Skeletal muscle satellite cell (primary cell): ENCODE data around the gene AHCTF1.
A peak's percentile ranks its signal among the peaks of the same experiment; 100 is the strongest.
"Not testable (repeated sequence)": the region's sequence is repeated elsewhere in the genome, so short reads cannot be mapped to it uniquely, and the experiment has no call there.

Experiments
- H3K27me3 ChIP-seq: 2 replicates; pipeline ENCODE4 v1.7.0; 2013; ENCODE audit warnings: low read length; ENCODE audit not compliant: control insufficient read depth, insufficient read depth
- H3K36me3 ChIP-seq: 2 replicates; pipeline ENCODE4 v1.7.0; 2013; ENCODE audit warnings: mild to moderate bottlenecking, control low read depth, low read length; ENCODE audit not compliant: insufficient read depth
- H3K4me1 ChIP-seq: 2 replicates; pipeline ENCODE4 v1.7.0; 2013; ENCODE audit warnings: low read length; ENCODE audit not compliant: control insufficient read depth, insufficient read depth
- H3K4me2 ChIP-seq: 2 replicates; pipeline ENCODE4 v1.7.0; 2013; ENCODE audit warnings: mild to moderate bottlenecking, low read length
- H3K4me3 ChIP-seq: 2 replicates; pipeline ENCODE4 v1.7.0; 2013; ENCODE audit warnings: low read length
- H3K9ac ChIP-seq: 2 replicates; pipeline ENCODE4 v1.7.0; 2013; ENCODE audit warnings: mild to moderate bottlenecking, low read depth, low read length, moderate library complexity
- H3K9me3 ChIP-seq: replicated peaks from 2 replicates; pipeline ENCODE4 v1.7.0; 2013; ENCODE audit warnings: mild to moderate bottlenecking, control low read depth, low read length

The AHCTF1 gene

GRCh38 chr1:246875041-246876026, 56.4 kb downstream of the AHCTF1 start:
- H3K4me2 ChIP-seq = peak overlapping the region; percentile 30
- no peak overlapping the region for H3K4me3 ChIP-seq
- no peaks in the 10 kb centered on the region for H3K9me3 ChIP-seq
- peaks cover 62% of the 10 kb centered on the region for H3K36me3 ChIP-seq
- H3K4me1 ChIP-seq = peaks cover 20% of the 10 kb centered on the region
- H3K9ac ChIP-seq = no peak overlapping the region
- no peaks in the 10 kb centered on the region for H3K27me3 ChIP-seq

GRCh38 chr1:246865921-246866320, 65.8 kb downstream of the AHCTF1 start:
- Histone ChIP-seq H3K27me3 (no peaks in the 10 kb centered on the region), H3K36me3 (peaks cover 57% of the 10 kb centered on the region)

GRCh38 chr1:246863791-246864190, 68.0 kb downstream of the AHCTF1 start:
- not testable (repeated sequence) for H3K9ac ChIP-seq, H3K9me3 ChIP-seq, H3K27me3 ChIP-seq, H3K4me1 ChIP-seq, H3K4me2 ChIP-seq, H3K4me3 ChIP-seq
- peaks cover 50% of the 10 kb centered on the region for H3K36me3 ChIP-seq

More at GRCh38 chr1:246865921-246866320, 65.8 kb downstream of the AHCTF1 start:
- H3K4me2 ChIP-seq = no peak overlapping the region
- no peaks in the 10 kb centered on the region for H3K4me1 ChIP-seq
- no peak overlapping the region for H3K4me3 ChIP-seq
- no peaks in the 10 kb centered on the region for H3K9me3 ChIP-seq
- no peak overlapping the region for H3K9ac ChIP-seq

GRCh38 chr1:246860401-246860800, 71.3 kb downstream of the AHCTF1 start:
- no peak overlapping the region for H3K4me3 ChIP-seq

GRCh38 chr1:246856371-246856770, 75.4 kb downstream of the AHCTF1 start:
- Histone ChIP-seq H3K4me2 (no peak overlapping the region), H3K4me3 (no peak overlapping the region), H3K27me3 (no peaks in the 10 kb centered on the region), H3K4me1 (no peaks in the 10 kb centered on the region), H3K9me3 (no peaks in the 10 kb centered on the region), H3K36me3 (peaks cover 78% of the 10 kb centered on the region), H3K9ac (no peak overlapping the region)

More at GRCh38 chr1:246860401-246860800, 71.3 kb downstream of the AHCTF1 start:
- no peaks in the 10 kb centered on the region for H3K9me3 ChIP-seq
- H3K27me3 ChIP-seq = no peaks in the 10 kb centered on the region
- H3K36me3 ChIP-seq = peaks cover 72% of the 10 kb centered on the region
- no peaks in the 10 kb centered on the region for H3K4me1 ChIP-seq
- no peak overlapping the region for H3K9ac ChIP-seq
- no peak overlapping the region for H3K4me2 ChIP-seq

GRCh38 chr1:246850640-246851039, 81.1 kb downstream of the AHCTF1 start:
- H3K4me1 ChIP-seq, H3K9me3 ChIP-seq, H3K4me3 ChIP-seq, H3K4me2 ChIP-seq, H3K27me3 ChIP-seq, H3K9ac ChIP-seq: not testable (repeated sequence)
- H3K36me3 ChIP-seq = peaks cover 69% of the 10 kb centered on the region

GRCh38 chr1:246843876-246844275, 87.9 kb downstream of the AHCTF1 start:
- H3K4me2 ChIP-seq = no peak overlapping the region
- H3K27me3 ChIP-seq = no peaks in the 10 kb centered on the region
- H3K36me3 ChIP-seq = peaks cover 51% of the 10 kb centered on the region
- H3K9me3 ChIP-seq = no peaks in the 10 kb centered on the region
- no peak overlapping the region for H3K9ac ChIP-seq
- no peaks in the 10 kb centered on the region for H3K4me1 ChIP-seq
- H3K4me3 ChIP-seq = no peak overlapping the region

- H3K27me3 ChIP-seq, H3K9ac ChIP-seq, H3K4me3 ChIP-seq, H3K4me1 ChIP-seq, H3K9me3 ChIP-seq, H3K4me2 ChIP-seq: not testable (repeated sequence)
- H3K36me3 ChIP-seq = peaks cover 39% of the 10 kb centered on the region
Measured at GRCh38 chr1:246840761-246841160, 91.0 kb downstream of the AHCTF1 start.

- Histone ChIP-seq H3K4me3 (no peak overlapping the region), H3K4me2 (no peak overlapping the region), H3K4me1 (no peaks in the 10 kb centered on the region), H3K36me3 (peaks cover 18% of the 10 kb centered on the region), H3K27me3 (no peaks in the 10 kb centered on the region), H3K9ac (no peak overlapping the region), H3K9me3 (no peaks in the 10 kb centered on the region)
Measured at GRCh38 chr1:246838118-246838456, 93.7 kb downstream of the AHCTF1 start.

- Histone ChIP-seq H3K4me3 (no peak overlapping the region), H3K4me1 (no peaks in the 10 kb centered on the region), H3K4me2 (no peak overlapping the region), H3K9me3 (no peaks in the 10 kb centered on the region), H3K9ac (no peak overlapping the region), H3K27me3 (no peaks in the 10 kb centered on the region), H3K36me3 (peaks cover 13% of the 10 kb centered on the region)
Measured at GRCh38 chr1:246837418-246838117, 94.2 kb downstream of the AHCTF1 start.

- no peak overlapping the region for H3K4me2 ChIP-seq
- H3K4me1 ChIP-seq = no peaks in the 10 kb centered on the region
- no peak overlapping the region for H3K4me3 ChIP-seq
- H3K9ac ChIP-seq = no peak overlapping the region
- H3K9me3 ChIP-seq = no peaks in the 10 kb centered on the region
- H3K27me3 ChIP-seq = no peaks in the 10 kb centered on the region
- peaks cover 7% of the 10 kb centered on the region for H3K36me3 ChIP-seq
Measured at GRCh38 chr1:246836209-246836966, 95.4 kb downstream of the AHCTF1 start.
